Tibial nerve (tissue), 4 donors: Measurements from ENCODE around the gene IMPDH1.

Experiments used
- CTCF ChIP-seq, 5 experiments: fragments of 200-600 bp in 3 of 5; fragments of 450-650 bp in 2 of 5; sonication (generic) in 3 of 5; IDR thresholded peaks; one replicate each; pipeline ENCODE4 v1.5.1; 2016 to 2019; ENCODE audit warnings: antibody characterized with exemption in 5 of 5, mild to moderate bottlenecking in 3 of 5, moderate library complexity in 2 of 5
- EP300 ChIP-seq, 2 donors: sonication (generic); formaldehyde crosslinking; IDR thresholded peaks; one replicate each; pipeline ENCODE4 v1.6.1; 2017; ENCODE audit warnings: antibody characterized with exemption in 2 of 2, mild to moderate bottlenecking in 1 of 2

GRCh38 chr7:128404886-128405470 lies 4.8 kb downstream of the IMPDH1 start:
- TF ChIP-seq CTCF (IDR thresholded peaks at IDR 0.05) = peak in 1 of 5 experiments; percentile 13
- TF ChIP-seq EP300 (IDR thresholded peaks at IDR 0.05) = no peak
